Calu3 (cell line): ENCODE results near the gene IL24. TPM values are rescaled to one million over a fixed set of nuclear protein-coding genes. Genes with fewer than 3 reads are reported as not detected.
A peak's percentile ranks its signal among the peaks of the same experiment; 100 is the strongest.

Source experiments
- BruUV-seq: library from RNA; stranded (reverse); fragments of 400-500 nt; replicated peaks from 2 replicates; lab custom pipeline; 2021; lab: Mats Ljungman, UMichigan
- CTCF ChIA-PET: fragments of 300-600 bp; sonication (Branson Sonifier 250); formaldehyde crosslinking; loops from one replicate; lab custom pipeline; 2022; ENCODE audit warnings: antibody characterized with exemption; lab: Charles Lee
- DNase-seq: peaks from one replicate; pipeline ENCODE4 v3.0.0; 2022
- H3K27ac Mint-ChIP-seq: one replicate; pipeline ENCODE4 v1.8.0; 2022; ENCODE audit warnings: mixed read lengths; ENCODE audit not compliant: unreplicated experiment
- H3K27me3 Mint-ChIP-seq: one replicate; pipeline ENCODE4 v1.8.0; 2022; ENCODE audit warnings: mixed read lengths; ENCODE audit not compliant: unreplicated experiment
- H3K36me3 Mint-ChIP-seq: one replicate; pipeline ENCODE4 v1.8.0; 2022; ENCODE audit warnings: mild to moderate bottlenecking, moderate library complexity, mixed read lengths; ENCODE audit not compliant: insufficient read depth, unreplicated experiment
- H3K4me1 Mint-ChIP-seq: one replicate; pipeline ENCODE4 v1.8.0; 2022; ENCODE audit warnings: mild to moderate bottlenecking, low read depth, mixed read lengths; ENCODE audit not compliant: unreplicated experiment
- H3K4me3 Mint-ChIP-seq: one replicate; pipeline ENCODE4 v1.8.0; 2022; ENCODE audit warnings: mild to moderate bottlenecking, low read depth, moderate library complexity, mixed read lengths; ENCODE audit not compliant: unreplicated experiment
- H3K9me3 Mint-ChIP-seq: one replicate; pipeline ENCODE4 v1.8.0; 2022; ENCODE audit warnings: low read depth, mixed read lengths; ENCODE audit not compliant: unreplicated experiment
- CTCF ChIP-seq: fragments of 200-600 bp; IDR thresholded peaks from one replicate; pipeline ENCODE4 v1.8.0; 2022; ENCODE audit warnings: antibody characterized with exemption; ENCODE audit not compliant: unreplicated experiment
- intact Hi-C: fragments of 100-400 bp; cut with micrococcal nuclease; formaldehyde crosslinking; loops from one replicate; pipeline ENCODE4 v1.10.0; 2022; ENCODE audit not compliant: unreplicated experiment
- total RNA-seq: library from RNA; stranded (reverse); gene quantifications from 2 replicates; pipeline ENCODE4 v1.2.3, GENCODE V29; 2022

Gene IL24
- total RNA-seq, 1 experiment from 2014 or later, result not detected

DNA sequence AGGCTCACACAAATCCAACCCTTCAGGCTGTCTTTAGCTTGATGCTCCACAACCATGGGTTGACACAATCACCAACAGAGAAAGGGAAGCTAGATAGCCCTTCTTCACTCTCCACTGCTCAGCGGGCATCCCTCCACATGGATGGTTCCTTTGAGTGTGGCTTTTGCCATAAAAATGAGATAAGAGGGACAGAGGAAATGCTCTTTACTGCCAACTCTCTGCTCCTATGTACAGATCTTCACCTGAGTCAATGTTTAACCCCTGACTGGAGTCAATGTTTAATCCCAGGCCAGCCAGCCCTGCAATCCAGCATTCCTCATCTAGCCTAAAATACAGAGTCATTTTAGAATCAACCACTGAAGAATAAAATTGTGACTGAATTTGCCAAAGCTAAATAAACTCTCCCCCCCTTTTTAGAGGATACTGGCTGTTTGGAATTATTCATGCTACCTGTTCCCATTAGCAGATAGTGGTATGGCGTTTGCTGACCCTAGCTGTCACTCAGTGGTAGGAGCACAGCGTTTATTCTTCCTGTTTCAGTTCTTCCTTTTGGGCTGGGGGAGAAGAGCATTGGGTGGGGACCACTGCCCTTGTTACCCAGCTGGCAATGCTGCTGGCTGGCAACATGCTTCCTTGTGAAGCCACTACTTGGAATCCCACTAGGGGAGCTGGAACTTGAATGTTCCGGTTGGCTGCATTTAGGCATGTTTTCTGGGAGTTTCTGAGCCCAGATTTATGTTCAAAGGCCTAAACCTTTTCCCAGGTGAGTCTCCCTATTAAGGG, 54.3 kb downstream of the IL24 start:
- no peaks in the 10 kb centered on the region for H3K27me3 Mint-ChIP-seq
- DNase-seq, result peak; percentile 75
- intact Hi-C loops, result loop anchor here (1.0 to 5.0 kb wide), 3 partner anchors 9 to 56 kb away; no protein-coding TSS in a partner anchor
- H3K27ac Mint-ChIP-seq, result peak overlapping the region; percentile 70
- peaks cover 96% of the 10 kb centered on the region for H3K4me1 Mint-ChIP-seq
- H3K36me3 Mint-ChIP-seq, result peaks cover 16% of the 10 kb centered on the region
- BruUV-seq, result no TSS peak
- CTCF ChIA-PET, result interaction anchor here (0.7 to 3.3 kb wide), 13 partner anchors 9 to 81 kb away, joined by 3 to 22 read pairs (median 3); no protein-coding TSS in a partner anchor
- no peaks in the 10 kb centered on the region for H3K9me3 Mint-ChIP-seq
- peak overlapping the region; percentile 20 for H3K4me3 Mint-ChIP-seq
- TF ChIP-seq CTCF, result no peak

- BruUV-seq, result no TSS peak
- H3K27me3 Mint-ChIP-seq, result no peaks in the 10 kb centered on the region
- peak overlapping the region; percentile 70 for H3K27ac Mint-ChIP-seq
- H3K36me3 Mint-ChIP-seq, result peaks cover 16% of the 10 kb centered on the region
- H3K9me3 Mint-ChIP-seq, result no peaks in the 10 kb centered on the region
- peak; percentile 74 for DNase-seq
- peak overlapping the region; percentile 20 for H3K4me3 Mint-ChIP-seq
- peaks cover 93% of the 10 kb centered on the region for H3K4me1 Mint-ChIP-seq
- intact Hi-C loops, result loop anchor here (5.0 kb wide), 1 partner anchor 55 kb away; no protein-coding TSS in a partner anchor
- no peak for TF ChIP-seq CTCF
- CTCF ChIA-PET, result interaction anchor here (0.7 to 3.3 kb wide), 11 partner anchors 10 to 80 kb away, joined by 3 to 22 read pairs (median 3); no protein-coding TSS in a partner anchor
Measured at GRCh38 chr1:206952171-206952570, 54.9 kb downstream of the IL24 start.

GRCh38 chr1:206953126-206953525, 55.9 kb downstream of the IL24 start:
- CTCF ChIA-PET, result interaction anchor here (0.6 to 3.3 kb wide), 4 partner anchors 11 to 26 kb away, joined by 3 to 22 read pairs (median 4); no protein-coding TSS in a partner anchor
- no peaks in the 10 kb centered on the region for H3K27me3 Mint-ChIP-seq
- intact Hi-C loops, result loop anchor here (5.0 kb wide), 1 partner anchor 54 kb away; no protein-coding TSS in a partner anchor
- peaks cover 16% of the 10 kb centered on the region for H3K36me3 Mint-ChIP-seq
- no TSS peak for BruUV-seq
- TF ChIP-seq CTCF, result no peak
- H3K4me3 Mint-ChIP-seq, result peak overlapping the region; percentile 20
- H3K9me3 Mint-ChIP-seq, result no peaks in the 10 kb centered on the region
- peak; percentile 79 for DNase-seq
- peaks cover 83% of the 10 kb centered on the region for H3K4me1 Mint-ChIP-seq
- H3K27ac Mint-ChIP-seq, result peak overlapping the region; percentile 70

- peaks cover 78% of the 10 kb centered on the region for H3K4me1 Mint-ChIP-seq
- peak overlapping the region; percentile 20 for H3K4me3 Mint-ChIP-seq
- H3K27ac Mint-ChIP-seq, result peak overlapping the region; percentile 70
- intact Hi-C loops, result loop anchor here (5.0 kb wide), 1 partner anchor 54 kb away; no protein-coding TSS in a partner anchor
- peaks cover 16% of the 10 kb centered on the region for H3K36me3 Mint-ChIP-seq
- H3K27me3 Mint-ChIP-seq, result no peaks in the 10 kb centered on the region
- DNase-seq, result no peak
- CTCF ChIA-PET, result interaction anchor here (1.0 to 3.3 kb wide), 5 partner anchors 11 to 29 kb away, joined by 3 to 22 read pairs (median 8); no protein-coding TSS in a partner anchor
- TF ChIP-seq CTCF, result no peak
- no TSS peak for BruUV-seq
- H3K9me3 Mint-ChIP-seq, result no peaks in the 10 kb centered on the region
Measured at GRCh38 chr1:206953626-206954025, 56.4 kb downstream of the IL24 start.

Other genes starting within 250 kb of the IL24 start
- 93.7 and 96.2 TPM in 2 replicates for gene MAPKAPK2, start 212.5 kb upstream of the IL24 start, total RNA-seq
- not detected in 2 replicates for gene IL19, start 126.7 kb upstream of the IL24 start, total RNA-seq
- gene IL10, start 124.9 kb upstream of the IL24 start, total RNA-seq, result not detected in 2 replicates
- gene IL20, start 31.8 kb upstream of the IL24 start, total RNA-seq, result not detected in 2 replicates
- 0.86 and 1.1 TPM in 2 replicates for gene FCMR, start 24.5 kb downstream of the IL24 start, total RNA-seq
- gene PIGR, start 49.0 kb downstream of the IL24 start, total RNA-seq, result 250 and 367 TPM in 2 replicates
- gene FCAMR, start 73.0 kb downstream of the IL24 start, total RNA-seq, result not detected in 2 replicates
- gene C1orf116, start 135.3 kb downstream of the IL24 start, total RNA-seq, result 106 and 124 TPM in 2 replicates
- gene YOD1, start 153.8 kb downstream of the IL24 start, total RNA-seq, result 17.7 and 22.4 TPM in 2 replicates
- 52.0 and 54.4 TPM in 2 replicates for gene PFKFB2, start 155.8 kb downstream of the IL24 start, total RNA-seq
- gene C4BPB, start 191.4 kb downstream of the IL24 start, total RNA-seq, result 7.5 and 10.2 TPM in 2 replicates
- 1.0 and 1.3 TPM in 2 replicates for gene C4BPA, start 206.8 kb downstream of the IL24 start, total RNA-seq